Mucosa of stomach (tissue), 1 donor: ENCODE data around the gene FHOD3.

ENCODE experiments used
- H3K27me3 ChIP-seq: one replicate; pipeline ENCODE4 v1.7.0; 2013; ENCODE audit warnings: mild to moderate bottlenecking, low read length; ENCODE audit not compliant: control insufficient read depth, insufficient read depth
- H3K36me3 ChIP-seq: one replicate; pipeline ENCODE4 v1.7.0; 2013; ENCODE audit warnings: low read length; ENCODE audit not compliant: control insufficient read depth, insufficient read depth
- H3K4me1 ChIP-seq: one replicate; pipeline ENCODE4 v1.7.0; 2013; ENCODE audit warnings: mild to moderate bottlenecking, low read length; ENCODE audit not compliant: control insufficient read depth, insufficient read depth
- H3K4me3 ChIP-seq: one replicate; pipeline ENCODE4 v1.7.0; 2013; ENCODE audit warnings: low read length
- H3K9ac ChIP-seq: one replicate; pipeline ENCODE4 v1.7.0; 2013; ENCODE audit warnings: mild to moderate bottlenecking, low read length, moderate library complexity
- H3K9me3 ChIP-seq: one replicate; pipeline ENCODE4 v1.7.0; 2013; ENCODE audit warnings: mild to moderate bottlenecking, low read length, moderate library complexity; ENCODE audit not compliant: control insufficient read depth
- donor health status: Pancreatic carcinoma.

The FHOD3 gene

DNA sequence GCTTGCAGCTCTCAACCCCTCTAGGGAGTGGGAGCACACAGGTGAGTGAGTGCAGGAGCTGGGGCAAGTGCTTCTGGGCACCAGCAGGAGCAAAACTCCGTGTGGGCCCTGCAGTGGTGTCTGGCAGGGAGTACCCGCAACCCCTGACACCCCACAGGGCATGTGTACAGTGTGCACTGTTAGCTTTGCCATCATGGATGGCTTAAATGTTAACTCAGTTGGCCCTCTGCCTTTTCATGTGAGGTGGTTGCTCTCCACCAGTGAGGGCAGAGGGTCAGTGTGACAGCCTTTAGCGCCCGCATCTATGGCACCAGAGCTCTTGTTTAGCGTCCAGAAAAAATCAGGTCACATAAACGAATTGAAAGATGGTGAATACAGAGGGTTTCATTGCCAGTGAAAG, 438.6 kb downstream of the FHOD3 start:
- Histone ChIP-seq H3K4me3 (no peak overlapping the region), H3K4me1 (no peaks in the 10 kb centered on the region), H3K9me3 (no peaks in the 10 kb centered on the region), H3K9ac (no peak overlapping the region), H3K27me3 (no peaks in the 10 kb centered on the region), H3K36me3 (no peaks in the 10 kb centered on the region)

- Histone ChIP-seq H3K4me1 (no peaks in the 10 kb centered on the region), H3K4me3 (no peak overlapping the region), H3K9me3 (no peaks in the 10 kb centered on the region), H3K9ac (no peak overlapping the region), H3K36me3 (no peaks in the 10 kb centered on the region), H3K27me3 (no peaks in the 10 kb centered on the region)
Measured at GRCh38 chr18:36737316-36737715, 439.8 kb downstream of the FHOD3 start.

DNA sequence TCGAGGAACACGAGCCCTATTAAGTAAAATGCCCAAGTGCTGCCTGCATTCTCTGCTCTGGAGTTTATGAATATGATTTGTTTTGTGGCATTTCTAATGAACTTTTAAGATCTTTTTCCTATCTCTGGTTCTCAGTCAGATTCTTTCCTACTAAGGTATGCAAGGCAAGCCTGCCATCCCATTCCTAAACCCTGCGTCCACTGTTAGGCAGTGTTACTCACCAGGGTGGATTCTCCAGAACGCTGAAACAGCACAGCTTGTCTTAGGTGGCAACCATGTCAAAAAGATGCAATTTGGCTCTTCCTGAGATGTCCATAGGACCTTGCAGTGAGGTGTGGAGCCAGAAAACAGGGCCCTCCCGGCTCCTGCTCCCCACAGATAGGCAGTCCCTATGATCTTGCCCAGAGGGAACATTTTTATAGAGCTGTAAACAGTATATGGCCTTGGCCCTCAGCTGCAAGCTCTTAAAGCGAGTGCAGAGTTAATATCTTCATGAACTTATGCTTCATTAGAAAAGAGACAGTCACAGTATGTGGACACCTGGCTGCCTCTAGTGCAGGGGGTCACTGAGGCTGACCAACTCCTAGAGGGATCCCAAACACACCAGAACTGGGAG, 446.9 kb downstream of the FHOD3 start:
- Histone ChIP-seq H3K36me3 (no peaks in the 10 kb centered on the region), H3K27me3 (no peaks in the 10 kb centered on the region), H3K9me3 (no peaks in the 10 kb centered on the region), H3K4me1 (no peaks in the 10 kb centered on the region), H3K9ac (no peak overlapping the region), H3K4me3 (no peak overlapping the region)

GRCh38 chr18:36745219-36745975, 447.9 kb downstream of the FHOD3 start:
- no peaks in the 10 kb centered on the region for H3K27me3 ChIP-seq
- no peak overlapping the region for H3K9ac ChIP-seq
- H3K36me3 ChIP-seq = no peaks in the 10 kb centered on the region
- H3K4me1 ChIP-seq = no peaks in the 10 kb centered on the region
- H3K4me3 ChIP-seq = no peak overlapping the region
- no peaks in the 10 kb centered on the region for H3K9me3 ChIP-seq

DNA sequence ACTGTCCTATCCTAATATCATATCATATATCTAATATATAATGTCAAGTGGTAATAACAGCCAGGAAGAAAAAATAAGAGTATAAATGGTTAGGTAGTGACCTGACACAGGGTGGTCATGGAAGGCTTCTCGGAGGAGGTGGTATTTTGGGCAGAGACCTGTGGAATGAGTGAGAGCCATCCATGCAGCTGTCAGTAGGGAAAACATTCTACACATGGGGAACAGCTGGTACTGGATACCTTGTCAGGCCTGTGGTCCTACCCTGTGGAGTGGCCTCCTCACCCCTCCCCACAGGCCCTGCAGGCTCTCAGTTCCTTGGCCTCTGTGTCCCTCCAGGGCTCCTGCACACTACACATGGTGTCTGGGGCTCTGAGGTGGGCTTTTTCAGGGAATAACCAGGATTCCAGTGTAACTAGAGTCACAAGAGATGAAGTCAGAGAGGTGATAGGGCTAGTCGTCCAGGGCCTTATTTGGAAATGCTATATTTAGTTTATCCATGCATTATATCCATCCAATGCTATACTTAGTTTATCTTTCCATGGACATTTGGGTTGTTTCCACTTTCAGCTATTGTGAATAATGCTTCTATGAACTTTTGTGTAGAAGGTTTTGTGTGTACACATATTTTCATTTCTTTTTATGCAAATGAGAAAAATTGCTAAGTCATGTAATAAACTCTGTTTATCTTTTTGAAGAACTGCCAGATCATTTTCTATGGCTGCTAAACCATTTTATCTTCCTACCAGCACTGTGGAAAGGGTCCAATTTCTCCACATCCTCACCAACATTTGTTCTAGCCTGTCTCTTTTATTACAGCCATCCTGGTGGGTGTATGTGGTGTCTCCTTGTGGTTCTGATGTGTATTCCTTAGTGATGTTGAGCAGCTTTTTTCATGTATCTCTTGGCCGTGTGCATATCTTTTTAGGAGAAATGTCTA, 455.7 kb downstream of the FHOD3 start:
- no peaks in the 10 kb centered on the region for H3K27me3 ChIP-seq
- no peaks in the 10 kb centered on the region for H3K9me3 ChIP-seq
- H3K4me1 ChIP-seq = no peaks in the 10 kb centered on the region
- H3K9ac ChIP-seq = no peak overlapping the region
- H3K36me3 ChIP-seq = no peaks in the 10 kb centered on the region
- H3K4me3 ChIP-seq = no peak overlapping the region

- H3K9ac ChIP-seq = no peak overlapping the region
Measured at GRCh38 chr18:36756242-36756641, 458.7 kb downstream of the FHOD3 start.

GRCh38 chr18:36757081-36757480, 459.6 kb downstream of the FHOD3 start:
- H3K9ac ChIP-seq = no peak overlapping the region
- no peaks in the 10 kb centered on the region for H3K4me1 ChIP-seq
- H3K27me3 ChIP-seq = no peaks in the 10 kb centered on the region
- no peaks in the 10 kb centered on the region for H3K9me3 ChIP-seq
- H3K4me3 ChIP-seq = no peak overlapping the region
- H3K36me3 ChIP-seq = no peaks in the 10 kb centered on the region

More at GRCh38 chr18:36756242-36756641, 458.7 kb downstream of the FHOD3 start:
- Histone ChIP-seq H3K4me1 (no peaks in the 10 kb centered on the region), H3K9me3 (no peaks in the 10 kb centered on the region), H3K36me3 (no peaks in the 10 kb centered on the region), H3K4me3 (no peak overlapping the region), H3K27me3 (no peaks in the 10 kb centered on the region)

DNA sequence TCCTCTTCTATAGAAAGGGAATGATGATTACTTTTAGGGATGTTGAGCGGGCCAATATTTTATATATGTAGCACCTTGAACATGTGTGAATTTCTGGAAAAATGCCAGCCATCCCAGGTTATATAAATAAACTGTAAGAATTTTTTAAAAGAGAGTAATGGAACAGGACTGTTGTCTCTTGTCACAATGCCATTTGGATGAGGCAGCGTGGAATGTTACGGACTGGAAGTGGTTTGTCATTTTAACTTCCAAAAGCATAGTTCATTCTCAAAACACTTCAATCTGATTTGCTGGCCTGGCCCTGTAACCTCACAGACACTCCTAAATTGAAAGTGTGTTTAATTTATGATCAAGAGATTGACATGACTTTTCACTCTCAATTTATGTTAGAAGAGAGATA, 460.5 kb downstream of the FHOD3 start:
- Histone ChIP-seq H3K4me1 (no peaks in the 10 kb centered on the region), H3K36me3 (no peaks in the 10 kb centered on the region), H3K27me3 (no peaks in the 10 kb centered on the region), H3K4me3 (no peak overlapping the region), H3K9me3 (no peaks in the 10 kb centered on the region), H3K9ac (no peak overlapping the region)

GRCh38 chr18:36758623-36759022, 461.1 kb downstream of the FHOD3 start:
- Histone ChIP-seq H3K27me3 (no peaks in the 10 kb centered on the region), H3K4me1 (no peaks in the 10 kb centered on the region), H3K9ac (no peak overlapping the region), H3K36me3 (no peaks in the 10 kb centered on the region), H3K4me3 (no peak overlapping the region), H3K9me3 (no peaks in the 10 kb centered on the region)

DNA sequence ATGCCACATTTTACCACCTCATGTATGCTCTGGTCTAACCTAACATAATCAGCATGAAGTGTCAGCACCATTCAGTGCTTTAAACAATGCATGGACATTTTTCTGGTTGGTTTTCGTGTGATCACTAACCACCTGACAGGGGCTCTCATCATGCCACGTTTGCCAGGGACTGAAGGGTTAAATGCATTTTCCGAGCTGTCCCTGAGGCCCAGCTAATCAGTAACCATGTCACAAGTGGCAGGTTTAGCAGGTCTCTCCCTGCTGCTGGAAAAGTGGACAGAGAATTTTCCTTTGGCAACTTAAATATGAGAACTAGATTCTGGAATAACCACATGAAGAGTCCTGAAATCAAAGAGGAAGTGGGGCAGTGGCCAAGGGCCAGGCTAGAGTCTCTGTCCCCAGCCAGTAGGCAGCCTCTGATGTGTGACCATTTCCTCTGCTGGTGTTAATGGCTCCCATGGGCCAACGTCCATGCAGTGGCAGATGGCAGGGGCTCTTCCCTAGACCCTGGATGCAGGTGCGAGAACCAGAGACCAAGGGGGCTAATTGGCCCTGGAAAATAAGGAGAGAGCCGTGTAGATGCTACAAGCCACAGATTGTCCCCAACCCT, 461.8 kb downstream of the FHOD3 start:
- no peaks in the 10 kb centered on the region for H3K36me3 ChIP-seq
- no peaks in the 10 kb centered on the region for H3K27me3 ChIP-seq
- H3K4me1 ChIP-seq = no peaks in the 10 kb centered on the region
- H3K9ac ChIP-seq = no peak overlapping the region
- no peaks in the 10 kb centered on the region for H3K9me3 ChIP-seq
- H3K4me3 ChIP-seq = no peak overlapping the region

DNA sequence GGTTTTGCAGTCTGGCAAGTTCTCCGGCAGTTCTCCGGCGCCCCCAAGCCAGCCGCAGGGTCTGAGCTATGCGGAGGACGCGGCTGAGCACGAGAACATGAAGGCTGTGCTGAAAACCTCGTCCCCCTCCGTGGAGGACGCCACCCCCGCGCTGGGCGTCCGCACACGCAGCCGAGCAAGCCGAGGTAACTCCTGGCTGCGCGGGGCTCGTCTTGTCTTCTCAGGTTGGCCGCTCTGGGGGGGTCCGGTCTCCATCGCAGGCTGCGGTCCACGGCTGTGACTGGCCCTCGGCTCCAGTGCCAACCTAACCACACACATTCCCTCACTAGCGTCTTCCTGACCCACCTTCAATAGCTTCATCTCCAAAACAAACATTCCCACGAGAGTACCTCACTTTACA, 463.1 kb downstream of the FHOD3 start:
- no peaks in the 10 kb centered on the region for H3K9me3 ChIP-seq
- H3K4me1 ChIP-seq = no peaks in the 10 kb centered on the region
- H3K36me3 ChIP-seq = no peaks in the 10 kb centered on the region
- no peaks in the 10 kb centered on the region for H3K27me3 ChIP-seq
- H3K9ac ChIP-seq = no peak overlapping the region
- no peak overlapping the region for H3K4me3 ChIP-seq
